HG03039 (cell line): ENCODE results near the gene NDUFS2.

ENCODE experiments used
- ATAC-seq: cut with Tn5 transposase; IDR thresholded peaks from one replicate; pipeline ENCODE4 v1.9.1; 2021; ENCODE audit warnings: mild to moderate bottlenecking, moderate library complexity; ENCODE audit not compliant: unreplicated experiment

NDUFS2 gene

DNA sequence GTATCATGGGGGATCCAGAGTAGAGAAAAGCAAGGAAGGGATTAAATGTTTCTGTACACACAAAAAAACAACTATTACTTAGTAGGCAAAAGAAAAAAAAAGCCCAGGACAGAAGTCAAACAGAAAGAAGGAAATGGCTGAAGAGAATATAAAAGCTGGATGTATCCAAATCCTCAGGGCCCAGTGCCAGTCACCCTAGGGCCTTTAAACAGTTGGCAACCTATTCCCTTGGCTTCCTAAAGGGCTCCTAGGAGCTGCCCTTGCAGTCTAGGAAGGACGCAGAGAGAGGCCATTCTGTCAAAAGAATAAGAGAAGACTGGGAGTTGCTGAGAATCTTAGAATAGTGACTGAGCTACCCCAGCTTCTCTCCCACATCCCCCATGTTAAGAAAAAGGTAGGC is 29.8 kb upstream of the NDUFS2 start:
- ATAC-seq, result no peak

GRCh38 chr1:161172776-161173376 is 29.3 kb upstream of the NDUFS2 start:
- ATAC-seq, result no peak

GRCh38 chr1:161173711-161174110 is 28.5 kb upstream of the NDUFS2 start:
- ATAC-seq, result no peak

GRCh38 chr1:161174911-161175310 is 27.3 kb upstream of the NDUFS2 start:
- no peak for ATAC-seq

DNA sequence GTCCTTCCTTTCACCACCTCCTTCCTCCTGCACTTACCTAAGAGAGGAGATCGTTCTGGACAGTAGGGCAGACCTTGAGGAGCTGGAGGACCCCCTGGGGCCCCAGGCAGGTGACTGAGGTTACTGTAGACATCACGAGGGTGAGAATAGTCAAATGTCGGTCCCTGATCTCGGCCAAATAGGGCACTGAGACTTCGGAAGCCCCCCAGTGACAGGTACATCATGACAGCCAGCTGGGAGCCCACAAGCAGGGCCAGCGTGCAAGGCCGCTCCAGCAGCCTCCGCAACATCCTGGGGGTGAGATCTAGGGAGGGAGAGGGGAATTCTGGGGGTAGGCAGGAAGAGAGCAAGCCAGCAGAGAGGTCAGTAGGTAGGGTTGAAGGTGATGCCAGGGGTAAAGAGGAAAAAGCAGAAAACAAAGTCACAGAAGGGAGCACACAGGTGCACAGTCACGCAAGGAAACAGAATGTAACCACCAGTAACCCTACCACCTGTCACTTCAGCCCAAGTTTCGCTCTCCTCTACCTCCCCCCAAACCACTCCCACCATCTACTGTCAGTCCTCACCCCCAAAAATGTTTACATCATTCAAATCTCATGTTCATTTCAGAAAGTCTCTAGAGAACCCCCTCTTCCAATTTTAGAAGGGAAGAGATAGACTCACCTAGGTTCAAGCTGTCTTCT is 26.3 kb upstream of the NDUFS2 start:
- no peak for ATAC-seq

DNA sequence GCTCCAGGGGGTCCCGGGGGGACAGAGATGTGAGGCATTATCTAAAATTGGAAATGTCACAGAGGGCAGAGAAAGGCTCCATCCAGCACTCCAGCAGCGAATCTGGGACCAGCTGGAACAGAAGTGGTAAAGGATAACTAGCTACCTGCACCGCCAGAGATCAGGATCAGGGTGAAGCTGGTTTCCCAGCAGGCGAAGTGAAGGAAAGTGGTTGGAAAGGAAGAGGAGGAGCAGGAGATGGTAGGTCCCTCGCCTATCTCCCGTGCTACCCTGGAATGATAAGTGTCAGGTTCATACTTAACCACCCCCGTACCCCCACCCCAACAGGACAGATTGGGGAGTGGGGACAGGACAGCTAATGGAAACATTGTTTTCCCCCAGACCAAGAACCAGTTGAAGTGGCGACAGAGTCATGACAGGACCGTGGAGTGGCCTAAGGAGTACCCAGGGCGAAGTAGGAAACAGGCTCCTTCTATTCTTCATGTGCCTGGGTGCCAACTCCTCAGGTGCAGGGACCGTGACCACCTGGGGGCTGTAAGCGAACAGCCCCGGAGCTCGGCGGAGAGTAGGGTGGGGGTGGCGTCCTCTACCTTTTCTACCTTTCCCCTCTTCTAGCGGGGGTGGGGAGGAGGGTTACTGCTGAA is 25.6 kb upstream of the NDUFS2 start:
- ATAC-seq, result no peak

GRCh38 chr1:161177112-161177935 is 24.8 kb upstream of the NDUFS2 start, which contains the start of gene B4GALT3:
Gene B4GALT3 (minus strand): TSS chr1:161177507. CDS start chr1:161176060, 1,447 bp downstream.
- peak; percentile 80 for ATAC-seq

DNA sequence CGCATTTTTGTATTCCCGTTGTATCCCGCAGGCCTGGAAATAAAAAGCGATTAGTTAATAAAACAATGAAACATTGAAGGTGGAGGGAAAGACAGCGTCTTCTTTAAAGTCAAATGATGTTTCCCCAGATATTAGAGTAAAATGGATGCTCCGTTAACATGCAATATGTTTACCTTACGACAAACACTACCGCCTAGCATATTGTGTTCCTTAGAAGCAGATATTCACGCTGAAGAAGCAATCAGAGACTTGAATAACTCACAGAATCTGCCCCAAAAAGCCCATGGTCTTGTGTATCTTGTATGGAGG is 24.3 kb upstream of the NDUFS2 start:
- ATAC-seq, result no peak

- ATAC-seq, result no peak
Observed at GRCh38 chr1:161179698-161180097, 22.5 kb upstream of the NDUFS2 start.

DNA sequence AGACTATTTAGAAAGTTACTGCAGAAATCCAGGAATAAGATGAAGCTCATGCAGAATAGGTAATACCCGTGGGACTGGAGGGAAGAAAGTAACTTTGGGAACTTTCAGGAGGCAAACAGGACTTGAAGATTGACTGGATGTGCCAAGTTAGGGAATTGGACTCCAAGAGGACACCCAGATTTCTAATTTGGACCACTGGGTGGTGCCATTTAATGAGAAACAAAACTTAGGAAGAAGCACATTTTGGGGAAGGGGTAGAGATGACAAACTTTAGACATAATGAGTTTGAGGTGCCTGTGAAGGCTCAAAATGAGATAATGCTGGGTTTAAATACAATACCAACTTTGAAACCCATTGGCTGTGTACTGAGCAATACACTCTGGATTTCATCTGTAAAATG is 21.5 kb upstream of the NDUFS2 start:
- ATAC-seq, result no peak

GRCh38 chr1:161182214-161182613 is 20.0 kb upstream of the NDUFS2 start:
- ATAC-seq, result no peak

DNA sequence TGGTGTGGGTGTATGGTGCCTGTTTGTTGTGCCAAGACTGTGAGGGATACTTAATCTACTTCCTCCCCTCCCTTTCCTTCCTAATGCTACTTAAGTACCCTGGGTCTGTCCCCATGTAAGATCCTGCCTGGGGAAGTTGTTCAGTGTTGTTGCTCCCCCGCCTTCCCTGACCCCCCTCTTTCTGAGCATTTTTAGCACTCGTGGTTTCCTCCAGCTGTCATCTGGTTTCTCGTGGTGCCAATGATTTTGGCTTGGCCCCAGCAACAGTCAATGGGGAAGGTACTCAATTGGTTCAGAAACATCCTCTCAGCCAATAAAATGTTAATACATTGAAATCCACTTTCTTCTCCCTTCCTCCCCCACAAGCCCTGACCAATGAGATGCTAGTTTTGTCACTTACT is 16.9 kb upstream of the NDUFS2 start:
- ATAC-seq, result peak; percentile 66

- ATAC-seq, result no peak
Observed at GRCh38 chr1:161185732-161186311, 16.3 kb upstream of the NDUFS2 start.

DNA sequence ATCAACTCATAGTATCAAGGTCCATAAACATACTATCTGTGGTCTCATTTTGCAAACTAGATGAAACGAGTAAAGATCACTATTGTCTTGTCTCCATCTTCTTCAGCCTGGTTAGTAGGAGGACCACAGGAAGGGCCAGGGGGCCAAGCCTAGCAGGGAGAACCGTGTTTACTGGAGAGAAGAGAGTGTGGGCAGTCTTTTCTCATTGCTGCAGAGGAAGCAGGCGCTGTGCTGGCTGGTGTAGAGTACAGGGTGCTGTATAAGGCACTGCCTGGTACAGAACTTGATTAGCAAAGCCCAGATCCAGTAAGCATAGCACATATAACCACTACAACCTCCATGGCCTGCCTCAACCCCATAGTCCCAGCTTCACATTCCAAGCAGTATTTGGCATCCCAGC is 14.9 kb upstream of the NDUFS2 start:
- no peak for ATAC-seq

DNA sequence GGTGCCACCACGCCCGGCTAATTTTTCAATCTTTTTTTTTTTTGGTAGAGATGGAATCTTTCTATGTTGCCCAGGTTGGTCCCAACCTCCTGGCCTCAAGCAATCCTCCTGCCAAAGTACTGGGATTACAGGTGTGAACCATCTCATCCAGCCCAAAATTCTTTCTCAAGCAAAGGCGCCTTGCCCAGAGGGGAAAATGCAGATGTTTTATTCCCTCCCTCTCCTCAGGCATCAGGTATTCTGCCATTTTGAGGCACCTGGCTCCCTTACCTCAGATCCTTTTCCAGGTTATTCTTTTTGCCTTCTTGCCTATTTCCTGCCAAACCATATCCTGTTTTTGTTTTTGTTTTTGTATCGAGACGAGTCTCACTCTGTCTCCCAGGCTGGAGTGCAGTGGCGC is 13.8 kb upstream of the NDUFS2 start:
- ATAC-seq, result no peak

DNA sequence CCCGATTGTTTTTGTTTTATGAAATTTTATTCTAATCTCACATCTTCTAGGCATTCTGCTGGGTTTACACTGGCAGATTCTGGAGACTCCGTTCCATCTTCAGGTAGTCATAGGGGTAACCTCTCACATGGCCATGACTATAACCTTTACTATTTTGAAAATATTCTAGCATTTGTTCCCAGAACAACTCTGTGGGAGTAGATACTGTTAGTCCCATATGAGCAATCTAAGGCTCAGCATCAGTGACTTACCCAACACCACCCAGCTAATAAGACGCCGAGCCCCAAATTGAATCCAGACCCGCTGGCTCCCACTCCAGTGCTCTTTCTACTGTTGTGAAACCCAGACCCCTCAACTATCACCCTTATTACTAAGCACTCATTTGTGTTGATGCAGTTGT is 13.1 kb upstream of the NDUFS2 start:
- no peak for ATAC-seq

- ATAC-seq, result no peak
Observed at GRCh38 chr1:161190962-161191521, 11.1 kb upstream of the NDUFS2 start.

GRCh38 chr1:161191971-161192370 is 10.2 kb upstream of the NDUFS2 start:
- ATAC-seq, result no peak

DNA sequence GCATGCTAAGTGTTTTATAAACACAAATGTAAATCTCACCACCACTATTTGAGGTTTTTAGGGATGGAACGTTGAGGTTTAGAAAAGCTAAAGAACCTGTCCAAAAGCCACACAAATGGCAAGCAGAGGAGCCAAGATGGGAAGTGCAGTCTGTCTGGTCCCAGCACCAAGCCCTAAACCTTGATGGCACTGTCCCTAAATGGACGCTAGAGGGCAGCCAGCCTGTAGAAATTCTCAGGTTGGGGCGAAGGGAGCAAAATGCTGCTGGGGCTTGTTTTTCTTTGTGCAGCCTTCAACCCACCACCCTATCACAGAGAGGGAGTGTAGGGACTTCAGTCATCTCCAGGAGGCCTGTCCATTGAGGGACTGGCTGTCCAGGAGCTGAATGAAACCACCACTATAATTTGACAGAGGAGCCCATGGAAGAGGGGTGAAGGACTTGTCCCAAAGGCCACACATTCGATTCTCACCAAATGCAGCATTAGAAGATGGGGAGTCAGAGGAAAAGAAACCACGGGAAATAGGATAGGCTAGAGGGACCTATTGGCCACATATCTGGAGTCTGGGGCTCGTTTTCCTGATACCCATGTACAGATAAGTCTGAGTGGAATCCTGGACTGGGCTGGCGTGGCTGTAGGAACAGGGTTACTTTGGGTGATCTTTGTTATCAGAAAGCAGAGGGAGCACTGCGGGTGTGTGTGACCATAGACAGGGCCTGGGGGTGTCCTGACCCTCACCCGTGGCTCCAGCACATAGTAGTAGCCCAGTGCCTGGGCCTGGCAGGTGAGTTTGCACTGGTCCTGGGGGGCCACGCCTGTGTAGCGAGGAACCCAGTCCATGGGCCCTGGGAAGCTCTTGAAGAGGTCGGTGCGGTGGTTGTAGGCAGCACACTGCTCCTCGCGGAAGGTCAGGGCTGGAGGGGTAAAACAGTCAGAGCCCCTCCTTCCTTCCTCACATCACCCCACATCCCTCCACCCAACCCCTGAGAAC is 9.4 kb upstream of the NDUFS2 start:
- peak; percentile 42 for ATAC-seq
